Suprapubic skin (tissue), 4 donors: ENCODE results near the gene GALNT6. TPM values are rescaled to one million over a fixed set of nuclear protein-coding genes. Genes with fewer than 3 reads are reported as not detected.

Experiments
- DNase-seq, 2 donors: peaks; one replicate each; pipeline ENCODE4 v3.0.0-alpha.2; 2019; ENCODE audit warnings: low spot score in 2 of 2
- H3K27ac ChIP-seq: fragments of 200-600 bp; sonication (generic); one replicate; pipeline ENCODE4 v1.5.1; 2019
- H3K27me3 ChIP-seq: fragments of 200-600 bp; sonication (generic); one replicate; pipeline ENCODE4 v1.5.1; 2019
- H3K36me3 ChIP-seq: fragments of 200-600 bp; sonication (generic); one replicate; pipeline ENCODE4 v1.5.1; 2019
- H3K4me1 ChIP-seq: fragments of 200-600 bp; sonication (generic); one replicate; pipeline ENCODE4 v1.5.1; 2019
- H3K4me3 ChIP-seq: fragments of 200-600 bp; sonication (generic); one replicate; pipeline ENCODE4 v1.5.1; 2019; ENCODE audit warnings: mild to moderate bottlenecking
- H3K9me3 ChIP-seq: fragments of 200-600 bp; sonication (generic); one replicate; pipeline ENCODE4 v1.5.1; 2019
- CTCF ChIP-seq, 2 donors: fragments of 200-600 bp in 1 of 2; fragments of 450-650 bp in 1 of 2; sonication (generic) in 1 of 2; IDR thresholded peaks; one replicate each; pipeline ENCODE4 v1.5.1; 2016 to 2019; ENCODE audit warnings: antibody characterized with exemption in 2 of 2, mild to moderate bottlenecking in 1 of 2, moderate library complexity in 1 of 2
- EP300 ChIP-seq: sonication (generic); formaldehyde crosslinking; IDR thresholded peaks from one replicate; pipeline ENCODE4 v1.6.1; 2017; ENCODE audit warnings: antibody characterized with exemption
- POLR2A ChIP-seq, 2 donors: fragments of 450-650 bp; IDR thresholded peaks; one replicate each; pipeline ENCODE4 v1.6.1; 2017; ENCODE audit warnings: antibody characterized with exemption in 2 of 2, mild to moderate bottlenecking in 2 of 2, moderate library complexity in 2 of 2
- POLR2AphosphoS5 ChIP-seq, 3 donors: sonication (generic); formaldehyde crosslinking; IDR thresholded peaks; one replicate each; pipeline ENCODE4 v1.6.1; 2017; ENCODE audit warnings: antibody characterized with exemption in 3 of 3
- whole genome bisulfite sequencing: methylation state at CpG from one replicate; pipeline ENCODE4 v1.1.5; 2018; 5-methylcytosine and 5-hydroxymethylcytosine counted together
- total RNA-seq, 4 donors: library from RNA; depleted of rRNA; stranded (reverse); fragments of >200 nt; gene quantifications; one replicate each; pipeline ENCODE4 v1.1.0, GENCODE V29; 2016

The GALNT6 gene
- total RNA-seq, 4 donors from 2014 or later: 2.0 to 33.8 (median 8.8) TPM

DNA sequence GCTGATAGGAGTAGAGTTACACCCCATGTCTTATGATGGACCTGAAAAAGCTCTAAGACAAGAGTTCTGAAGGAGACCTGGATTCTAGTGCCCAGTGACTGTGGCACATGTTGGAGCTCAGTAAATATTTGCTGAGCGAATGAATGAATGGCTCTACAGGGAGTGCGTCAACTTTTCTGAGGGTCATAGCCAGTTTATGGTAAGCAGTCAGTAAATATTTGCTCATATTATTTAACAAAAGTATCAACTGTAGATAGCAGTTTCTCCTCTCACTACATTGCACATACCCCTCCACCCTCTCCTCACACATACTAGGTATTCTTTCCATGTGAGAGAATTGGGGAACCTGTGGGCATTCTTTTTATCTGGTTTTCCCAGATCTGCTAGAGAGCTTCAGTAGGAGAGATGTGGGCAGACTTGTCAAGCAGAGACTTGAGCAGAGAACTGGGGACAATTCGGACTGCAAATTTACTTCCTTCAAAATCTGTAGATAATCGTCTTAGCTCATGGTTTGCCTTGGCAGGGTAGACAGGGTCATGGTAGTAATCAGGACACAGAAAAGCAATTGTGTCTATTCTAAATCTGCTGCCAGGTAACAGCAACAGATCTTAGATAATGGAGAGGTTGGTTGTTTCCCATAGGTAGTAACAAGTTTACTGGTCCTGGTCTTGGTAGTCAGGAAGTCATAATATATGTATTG, 39.1 kb upstream of the GALNT6 start:
- Histone ChIP-seq H3K36me3 (no peaks in the 10 kb centered on the region), H3K4me1 (no peaks in the 10 kb centered on the region), H3K27ac (no peak overlapping the region), H3K27me3 (peaks cover 3% of the 10 kb centered on the region), H3K4me3 (no peak overlapping the region), H3K9me3 (no peaks in the 10 kb centered on the region)
- WGBS: 73% methylated on average over 4 of the region's 4 CpGs
- no peak for TF ChIP-seq POLR2AphosphoS5 (IDR thresholded peaks at IDR 0.05)
- TF ChIP-seq POLR2A (IDR thresholded peaks at IDR 0.05): no peak
- TF ChIP-seq EP300: no peak
- no peak for DNase-seq

DNA sequence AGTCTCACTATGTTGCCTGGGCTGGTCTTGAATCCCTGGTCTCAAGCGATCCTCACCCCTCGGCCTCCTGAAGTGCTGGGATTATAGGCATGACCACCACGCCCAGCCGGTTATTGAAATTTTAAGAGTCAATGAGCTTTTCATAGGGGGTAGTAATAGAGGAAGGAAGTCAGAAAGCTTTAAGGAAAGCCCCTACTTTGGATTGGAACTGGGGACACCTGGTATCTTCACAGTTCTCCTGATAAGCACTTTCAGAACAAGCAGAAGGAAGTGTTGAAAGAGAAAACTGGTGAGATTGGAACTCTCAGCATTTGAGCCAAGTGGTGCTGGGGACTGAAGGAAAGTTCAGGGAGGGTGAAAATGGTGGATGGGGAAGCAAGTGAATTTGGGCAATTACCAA, 38.5 kb upstream of the GALNT6 start:
- Histone ChIP-seq H3K27me3 (peaks cover 10% of the 10 kb centered on the region), H3K4me3 (no peak overlapping the region), H3K9me3 (no peaks in the 10 kb centered on the region), H3K4me1 (peaks cover 5% of the 10 kb centered on the region), H3K36me3 (no peaks in the 10 kb centered on the region), H3K27ac (no peak overlapping the region)
- WGBS: 94% methylated on average over 4 of the region's 4 CpGs
- no peak for TF ChIP-seq EP300
- DNase-seq: no peak

DNA sequence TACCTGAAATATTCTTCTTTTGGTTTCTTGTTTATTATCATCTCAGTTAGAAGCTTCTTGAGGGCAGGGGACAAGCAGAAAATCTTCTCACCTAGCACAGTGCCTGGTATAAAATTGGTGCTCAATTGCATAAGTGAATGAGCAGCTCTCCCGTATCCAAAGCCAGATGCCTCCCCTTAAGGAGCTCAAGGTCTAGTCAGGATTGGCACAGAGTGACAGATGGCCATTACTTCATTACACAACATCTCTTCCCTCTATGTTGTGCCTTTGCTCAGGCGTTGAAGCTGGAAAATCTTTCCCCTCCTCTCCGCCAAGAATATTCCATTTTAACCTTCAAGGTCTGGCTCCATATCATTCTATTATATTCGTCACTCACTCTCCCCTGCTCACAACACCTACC, 37.0 kb upstream of the GALNT6 start:
- peaks cover 8% of the 10 kb centered on the region for H3K4me1 ChIP-seq
- H3K9me3 ChIP-seq: no peaks in the 10 kb centered on the region
- no peak for DNase-seq
- H3K27ac ChIP-seq: no peak overlapping the region
- WGBS: 87% methylated on average over 4 of the region's 4 CpGs
- no peak for TF ChIP-seq POLR2A (IDR thresholded peaks at IDR 0.05)
- no peak for TF ChIP-seq EP300
- TF ChIP-seq CTCF (IDR thresholded peaks at IDR 0.05): no peak
- H3K4me3 ChIP-seq: no peak overlapping the region
- H3K27me3 ChIP-seq: peaks cover 22% of the 10 kb centered on the region
- no peaks in the 10 kb centered on the region for H3K36me3 ChIP-seq

GRCh38 chr12:51424662-51425539, 33.7 kb upstream of the GALNT6 start, which contains the start of gene SLC4A8:
TSS of gene SLC4A8 (plus strand) at chr12:51424831. CDS start at chr12:51424988, 157 bp downstream.
- Histone ChIP-seq H3K27me3 (peaks cover 21% of the 10 kb centered on the region), H3K4me1 (peaks cover 8% of the 10 kb centered on the region), H3K9me3 (no peaks in the 10 kb centered on the region), H3K4me3 (peak within 1 kb of the TSS; percentile 45), H3K27ac (no peak within 1 kb of the TSS), H3K36me3 (no peaks in the 10 kb centered on the region)
- TF ChIP-seq EP300 (no peak), CTCF (IDR thresholded peaks at IDR 0.05) (peak; percentile 18 to 62)
- DNase-seq: peak in 1 of 2 donors; percentile 71
- 4% methylated on average over 24 of the region's 73 CpGs for whole genome bisulfite sequencing

DNA sequence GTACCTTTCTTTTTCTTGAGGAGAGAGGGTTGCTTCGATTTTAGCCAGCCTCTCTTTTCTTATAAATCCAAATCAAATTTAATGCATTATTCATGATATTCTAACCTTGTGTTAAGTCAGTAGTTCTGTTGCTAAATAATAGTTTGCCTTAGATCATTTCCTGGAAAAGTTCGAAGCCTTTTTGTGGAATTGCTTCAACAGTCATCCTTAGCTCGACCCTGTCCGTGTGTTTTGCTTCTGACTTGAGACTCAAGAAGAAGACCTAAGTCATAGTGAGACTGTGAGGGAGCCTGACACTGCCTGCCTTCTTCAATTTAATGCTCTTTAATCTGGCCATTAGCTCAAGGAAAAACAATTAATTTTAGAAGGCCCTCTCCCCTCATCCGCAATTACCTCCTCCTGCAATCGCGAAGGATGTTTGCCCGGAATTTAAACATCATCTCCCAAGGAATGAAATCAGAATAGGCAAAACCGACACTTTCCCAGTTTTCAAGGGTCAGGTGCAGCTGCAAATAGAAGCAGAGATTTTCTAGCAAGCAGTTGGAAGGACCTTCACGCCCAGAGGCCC, 33.0 kb upstream of the GALNT6 start:
- Histone ChIP-seq H3K36me3 (no peaks in the 10 kb centered on the region), H3K9me3 (no peaks in the 10 kb centered on the region), H3K4me1 (peaks cover 8% of the 10 kb centered on the region), H3K27me3 (peaks cover 21% of the 10 kb centered on the region), H3K27ac (no peak overlapping the region), H3K4me3 (peak overlapping the region; percentile 45)
- 35% methylated on average over 10 of the region's 10 CpGs for WGBS
- no peak for TF ChIP-seq POLR2A (IDR thresholded peaks at IDR 0.05)
- TF ChIP-seq POLR2AphosphoS5 (IDR thresholded peaks at IDR 0.05): no peak
- TF ChIP-seq CTCF (IDR thresholded peaks at IDR 0.05): no peak
- no peak for TF ChIP-seq EP300
- no peak for DNase-seq

GRCh38 chr12:51421266-51421884, 30.2 kb upstream of the GALNT6 start:
- Histone ChIP-seq H3K36me3 (no peaks in the 10 kb centered on the region), H3K27ac (no peak overlapping the region), H3K27me3 (peaks cover 21% of the 10 kb centered on the region), H3K9me3 (no peaks in the 10 kb centered on the region), H3K4me3 (no peak overlapping the region), H3K4me1 (peaks cover 8% of the 10 kb centered on the region)
- TF ChIP-seq CTCF (IDR thresholded peaks at IDR 0.05): peak in 1 of 2 donors; percentile 55
- TF ChIP-seq EP300: no peak
- no peak for DNase-seq
- WGBS: 83% methylated on average over 5 of the region's 5 CpGs
